SU-DHL-6 (cell line): ENCODE results near the gene PID1.

Experiments used
- CTCF ChIP-seq: fragments of 200-600 bp; sonication (generic); IDR thresholded peaks from one replicate; pipeline ENCODE4 v1.5.1; 2017; ENCODE audit warnings: antibody characterized with exemption, mild to moderate bottlenecking, low read length, moderate library complexity; ENCODE audit not compliant: insufficient read depth, poor library complexity, severe bottlenecking
- EZH2phosphoT487 ChIP-seq: fragments of 200-600 bp; sonication (generic), shearing (Covaris generic); conservative IDR thresholded peaks from 2 replicates; pipeline ENCODE4 v1.6.1; 2018; ENCODE audit warnings: mild to moderate bottlenecking, antibody characterized with exemption, low read length, moderate library complexity, mixed read lengths

GRCh38 chr2:229220254-229220653 is 50.8 kb downstream of the PID1 start:
- TF ChIP-seq CTCF (no peak), EZH2phosphoT487 (no peak)
